ENCODE measurements around the gene GOLM1.

- TF ChIP-seq, protein P1, sequence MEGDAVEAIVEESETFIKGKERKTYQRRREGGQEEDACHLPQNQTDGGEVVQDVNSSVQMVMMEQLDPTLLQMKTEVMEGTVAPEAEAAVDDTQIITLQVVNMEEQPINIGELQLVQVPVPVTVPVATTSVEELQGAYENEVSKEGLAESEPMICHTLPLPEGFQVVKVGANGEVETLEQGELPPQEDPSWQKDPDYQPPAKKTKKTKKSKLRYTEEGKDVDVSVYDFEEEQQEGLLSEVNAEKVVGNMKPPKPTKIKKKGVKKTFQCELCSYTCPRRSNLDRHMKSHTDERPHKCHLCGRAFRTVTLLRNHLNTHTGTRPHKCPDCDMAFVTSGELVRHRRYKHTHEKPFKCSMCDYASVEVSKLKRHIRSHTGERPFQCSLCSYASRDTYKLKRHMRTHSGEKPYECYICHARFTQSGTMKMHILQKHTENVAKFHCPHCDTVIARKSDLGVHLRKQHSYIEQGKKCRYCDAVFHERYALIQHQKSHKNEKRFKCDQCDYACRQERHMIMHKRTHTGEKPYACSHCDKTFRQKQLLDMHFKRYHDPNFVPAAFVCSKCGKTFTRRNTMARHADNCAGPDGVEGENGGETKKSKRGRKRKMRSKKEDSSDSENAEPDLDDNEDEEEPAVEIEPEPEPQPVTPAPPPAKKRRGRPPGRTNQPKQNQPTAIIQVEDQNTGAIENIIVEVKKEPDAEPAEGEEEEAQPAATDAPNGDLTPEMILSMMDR (IDR thresholded peaks at IDR 0.05): no peak
- TF ChIP-seq POLR2AphosphoS5 (IDR thresholded peaks at IDR 0.05; ENCODE audit: low read depth, low read length) (no peak), REST (IDR thresholded peaks at IDR 0.05; ENCODE audit: insufficient read depth in 1 of 2, low read depth in 2 of 2, low read length in 1 of 2) (no peak), TCF7L2 (IDR thresholded peaks at IDR 0.05; ENCODE audit: low read depth, low read length) (no peak)
Measured at GRCh38 chr9:86116425-86116824, 17.1 kb upstream of the GOLM1 start.
